PC-9 (cell line): Measurements from ENCODE around the gene PDE10A. TPM values are rescaled to one million over a fixed set of nuclear protein-coding genes. Genes with fewer than 3 reads are reported as not detected.
"Not testable (repeated sequence)": the region's sequence is repeated elsewhere in the genome, so short reads cannot be mapped to it uniquely, and the experiment has no call there.

Source experiments
- BruUV-seq: library from RNA; stranded (reverse); fragments of 400-500 nt; replicated peaks from 2 replicates; lab custom pipeline; 2021; lab: Mats Ljungman, UMichigan
- CTCF ChIA-PET: fragments of 300-600 bp; sonication (Branson Sonifier 250); formaldehyde crosslinking; loops from one replicate; lab custom pipeline; 2022; ENCODE audit warnings: antibody characterized with exemption; lab: Charles Lee
- POLR2A ChIA-PET: fragments of 300-600 bp; sonication (Branson Sonifier 250); formaldehyde crosslinking; loops from one replicate; lab custom pipeline; 2022; ENCODE audit warnings: antibody characterized with exemption; ENCODE audit not compliant: unreplicated experiment; lab: Charles Lee
- DNase-seq, 2 experiments: peaks; one replicate each; pipeline versions ENCODE4 v3.0.0 to v3.0.0-alpha.2; 2015 to 2022; ENCODE audit warnings: mixed read lengths in 1 of 2
- H2AFZ ChIP-seq: fragments of 200-600 bp; sonication (generic); 2 replicates; pipeline ENCODE4 v1.8.1; 2017; ENCODE audit warnings: antibody characterized with exemption
- H3F3A ChIP-seq: fragments of 200-600 bp; sonication (generic); 2 replicates; pipeline ENCODE4 v1.8.1; 2017; ENCODE audit warnings: antibody characterized with exemption, mild to moderate bottlenecking, low read depth; ENCODE audit not compliant: insufficient read depth
- H3K27ac ChIP-seq: fragments of 200-600 bp; sonication (generic); 2 replicates; pipeline ENCODE4 v1.6.1; 2016; ENCODE audit warnings: mixed run types
- H3K27me3 ChIP-seq: fragments of 200-600 bp; sonication (generic); 2 replicates; pipeline ENCODE4 v1.6.1; 2016; ENCODE audit warnings: low read depth, mixed run types; ENCODE audit not compliant: insufficient read depth
- H3K36me3 ChIP-seq: fragments of 200-600 bp; sonication (generic); 2 replicates; pipeline ENCODE4 v1.6.1; 2016; ENCODE audit warnings: low read depth, mixed run types
- H3K4me1 ChIP-seq: fragments of 200-600 bp; sonication (generic); replicated peaks from 2 replicates; pipeline ENCODE4 v1.6.1; 2016; ENCODE audit warnings: mixed run types; ENCODE audit not compliant: insufficient read depth
- H3K4me2 ChIP-seq: fragments of 200-600 bp; sonication (generic); 2 replicates; pipeline ENCODE4 v1.6.1; 2017; ENCODE audit warnings: mixed run types
- H3K4me3 ChIP-seq: fragments of 200-600 bp; sonication (generic); 2 replicates; pipeline ENCODE4 v1.6.1; 2016; ENCODE audit warnings: mixed run types
- H3K79me2 ChIP-seq: fragments of 200-600 bp; sonication (generic); 2 replicates; pipeline ENCODE4 v1.6.1; 2017; ENCODE audit warnings: low read depth, mixed run types
- H3K9me2 ChIP-seq: fragments of 200-600 bp; sonication (generic); 2 replicates; pipeline ENCODE4 v1.8.1; 2017; ENCODE audit warnings: mild to moderate bottlenecking; ENCODE audit not compliant: insufficient read depth
- H3K9me3 ChIP-seq: fragments of 200-600 bp; sonication (generic); 2 replicates; pipeline ENCODE4 v1.8.1; 2016; ENCODE audit warnings: low read depth; ENCODE audit not compliant: insufficient read depth
- H4K20me1 ChIP-seq: fragments of 200-600 bp; sonication (generic); 2 replicates; pipeline ENCODE4 v1.8.1; 2017; ENCODE audit not compliant: insufficient read depth
- EZH2 ChIP-seq: fragments of 200-600 bp; sonication (generic); IDR thresholded peaks from 2 replicates; pipeline ENCODE4 v1.8.0; 2017; ENCODE audit warnings: antibody characterized with exemption, low read depth
- intact Hi-C: fragments of 100-400 bp; cut with micrococcal nuclease; formaldehyde crosslinking; loops from one replicate; pipeline ENCODE4 v1.10.0; 2022; ENCODE audit not compliant: unreplicated experiment
- total RNA-seq: library from RNA; stranded (reverse); gene quantifications from 2 replicates; pipeline ENCODE4 v1.2.3, GENCODE V29; 2021
- TF ChIP-seq, protein P1 (sequence below): fragments of 200-600 bp; sonication (generic); conservative IDR thresholded peaks from 2 replicates; pipeline ENCODE4 v1.6.1; 2017; ENCODE audit warnings: mixed run types, antibody characterized with exemption, mild to moderate bottlenecking, moderate library complexity

The PDE10A gene
- total RNA-seq, 1 experiment from 2014 or later, result not detected

DNA sequence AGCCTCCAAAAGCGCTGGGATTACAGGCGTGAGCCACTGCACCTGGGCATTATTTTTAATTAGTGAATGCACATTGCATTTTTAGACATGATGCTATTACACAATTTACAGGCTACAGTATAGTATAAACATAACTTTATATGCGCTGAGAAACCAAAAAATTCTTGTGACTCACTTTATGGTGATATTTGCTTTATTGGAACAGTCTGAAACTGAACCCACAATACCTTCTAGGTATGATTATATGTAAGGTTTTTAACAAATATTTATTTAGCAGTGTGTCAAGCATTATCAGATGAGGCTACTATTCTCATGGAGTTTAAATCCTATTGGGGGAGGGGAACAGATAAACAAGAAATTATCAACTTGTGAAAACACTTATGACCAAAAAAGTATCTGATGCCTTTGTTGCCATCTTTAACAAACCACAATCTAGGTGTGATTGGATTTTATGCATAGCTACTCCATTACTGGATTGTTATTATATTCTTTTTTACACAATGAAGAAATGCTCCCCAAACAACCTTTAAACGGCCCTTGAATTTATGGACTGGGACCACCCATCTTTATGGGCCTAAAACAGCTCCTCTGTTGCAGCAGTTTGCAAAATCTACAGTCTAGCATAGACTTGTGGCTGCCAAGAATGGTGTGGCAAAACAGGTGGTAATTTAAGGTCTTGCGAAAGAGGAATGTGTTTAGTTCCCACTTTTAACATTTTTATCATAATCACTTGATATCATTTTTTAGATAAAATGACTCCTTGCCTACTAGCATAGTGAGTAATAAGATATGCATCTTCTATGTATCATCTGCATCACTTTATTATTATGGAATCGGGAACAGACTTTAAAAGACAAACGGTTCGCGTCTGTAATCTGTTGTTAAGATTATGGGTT, 194.5 kb downstream of the PDE10A start:
- no TSS peak for BruUV-seq
- peak in 1 of 2 experiments; percentile 35 for DNase-seq
- Histone ChIP-seq H3K36me3 (no peaks in the 10 kb centered on the region), H3F3A (no peaks in the 10 kb centered on the region), H3K79me2 (no peaks in the 10 kb centered on the region), H3K9me2 (no peaks in the 10 kb centered on the region), H4K20me1 (no peaks in the 10 kb centered on the region), H3K9me3 (peaks cover 3% of the 10 kb centered on the region; the same call in 1 of the 2 replicates), H3K27me3 (peaks cover 25% of the 10 kb centered on the region; the same call in 1 of the 2 replicates), H3K4me3 (no peak overlapping the region), H2AFZ (no peak overlapping the region), H3K4me1 (0 out of 2 replicates have a peak, but pooled peaks cover 12% of the 10 kb centered on the region), H3K4me2 (peak overlapping the region; percentile 24; the same call in 1 of the 2 replicates), H3K27ac (no peak overlapping the region)
- CTCF ChIA-PET, result no interaction called here
- TF ChIP-seq, protein P1, sequence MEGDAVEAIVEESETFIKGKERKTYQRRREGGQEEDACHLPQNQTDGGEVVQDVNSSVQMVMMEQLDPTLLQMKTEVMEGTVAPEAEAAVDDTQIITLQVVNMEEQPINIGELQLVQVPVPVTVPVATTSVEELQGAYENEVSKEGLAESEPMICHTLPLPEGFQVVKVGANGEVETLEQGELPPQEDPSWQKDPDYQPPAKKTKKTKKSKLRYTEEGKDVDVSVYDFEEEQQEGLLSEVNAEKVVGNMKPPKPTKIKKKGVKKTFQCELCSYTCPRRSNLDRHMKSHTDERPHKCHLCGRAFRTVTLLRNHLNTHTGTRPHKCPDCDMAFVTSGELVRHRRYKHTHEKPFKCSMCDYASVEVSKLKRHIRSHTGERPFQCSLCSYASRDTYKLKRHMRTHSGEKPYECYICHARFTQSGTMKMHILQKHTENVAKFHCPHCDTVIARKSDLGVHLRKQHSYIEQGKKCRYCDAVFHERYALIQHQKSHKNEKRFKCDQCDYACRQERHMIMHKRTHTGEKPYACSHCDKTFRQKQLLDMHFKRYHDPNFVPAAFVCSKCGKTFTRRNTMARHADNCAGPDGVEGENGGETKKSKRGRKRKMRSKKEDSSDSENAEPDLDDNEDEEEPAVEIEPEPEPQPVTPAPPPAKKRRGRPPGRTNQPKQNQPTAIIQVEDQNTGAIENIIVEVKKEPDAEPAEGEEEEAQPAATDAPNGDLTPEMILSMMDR, result no peak
- no peak for TF ChIP-seq EZH2
- intact Hi-C loops, result no loop called here
- POLR2A ChIA-PET, result no interaction called here

DNA sequence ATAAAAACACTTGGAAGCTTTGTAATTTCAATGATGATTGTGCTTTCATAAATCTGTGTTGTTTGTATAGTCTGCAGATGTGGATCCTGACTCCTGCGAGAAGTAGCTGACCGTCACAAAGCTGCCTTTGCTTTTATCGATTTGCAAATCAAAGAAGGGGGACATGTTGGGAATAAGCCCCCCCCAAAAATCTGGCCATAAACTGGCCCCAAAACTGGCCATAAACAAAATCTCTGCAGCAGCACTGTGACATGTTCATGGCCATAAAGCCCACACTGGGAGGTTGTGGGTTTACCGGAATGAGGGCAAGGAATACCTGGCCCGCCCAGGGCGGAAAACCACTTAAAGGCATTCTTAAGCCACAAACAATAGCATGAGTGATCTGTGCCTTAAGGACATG, 199.5 kb downstream of the PDE10A start:
- H3K4me1 ChIP-seq, H3K9me2 ChIP-seq, H3K27ac ChIP-seq, H3K9me3 ChIP-seq, H4K20me1 ChIP-seq, H3K4me2 ChIP-seq, POLR2A ChIA-PET, H2AFZ ChIP-seq, CTCF ChIA-PET, DNase-seq, intact Hi-C loops, H3F3A ChIP-seq, H3K79me2 ChIP-seq, H3K4me3 ChIP-seq, BruUV-seq, H3K36me3 ChIP-seq: not testable (repeated sequence)
- H3K27me3 ChIP-seq, result peaks cover 16% of the 10 kb centered on the region

DNA sequence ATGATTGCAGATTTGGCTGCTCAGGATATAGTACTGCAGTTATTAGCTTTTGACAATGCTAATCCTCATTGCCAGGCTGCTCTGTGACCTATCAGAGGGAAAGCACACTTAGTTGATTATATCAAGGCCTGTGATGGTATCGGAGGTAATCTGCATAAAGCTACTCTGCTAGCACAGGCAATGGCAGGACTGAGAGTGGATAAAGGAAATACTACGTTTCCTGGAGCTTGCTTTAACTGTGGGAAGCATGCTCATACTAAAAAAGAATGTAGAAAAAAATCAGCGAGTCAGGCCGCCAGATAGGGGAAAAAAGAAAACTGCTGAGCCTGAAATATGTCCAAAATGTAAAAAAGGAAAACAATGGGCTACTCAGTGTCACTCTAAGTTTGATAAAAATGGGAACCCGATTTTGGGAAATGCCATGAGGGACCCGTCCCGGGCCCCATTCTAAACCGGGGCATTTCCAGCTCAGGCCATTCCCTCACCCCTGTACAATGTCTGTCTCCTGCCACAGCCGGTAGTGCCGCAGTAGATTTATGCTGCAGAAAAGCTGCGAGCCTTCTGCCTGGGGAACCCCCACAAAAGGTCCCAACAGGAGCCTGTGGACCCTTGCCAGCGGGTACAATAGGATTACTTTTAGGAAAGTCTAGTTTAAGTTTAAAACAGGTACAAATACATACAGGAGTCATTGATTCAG, 203.3 kb downstream of the PDE10A start:
- H3K27me3 ChIP-seq, result peaks cover 17% of the 10 kb centered on the region
- H3K4me3 ChIP-seq, H3K79me2 ChIP-seq, CTCF ChIA-PET, DNase-seq, H3K9me3 ChIP-seq, H3F3A ChIP-seq, H3K4me1 ChIP-seq, H3K27ac ChIP-seq, intact Hi-C loops, POLR2A ChIA-PET, H3K36me3 ChIP-seq, H4K20me1 ChIP-seq, H3K4me2 ChIP-seq, H3K9me2 ChIP-seq, H2AFZ ChIP-seq, BruUV-seq: not testable (repeated sequence)

DNA sequence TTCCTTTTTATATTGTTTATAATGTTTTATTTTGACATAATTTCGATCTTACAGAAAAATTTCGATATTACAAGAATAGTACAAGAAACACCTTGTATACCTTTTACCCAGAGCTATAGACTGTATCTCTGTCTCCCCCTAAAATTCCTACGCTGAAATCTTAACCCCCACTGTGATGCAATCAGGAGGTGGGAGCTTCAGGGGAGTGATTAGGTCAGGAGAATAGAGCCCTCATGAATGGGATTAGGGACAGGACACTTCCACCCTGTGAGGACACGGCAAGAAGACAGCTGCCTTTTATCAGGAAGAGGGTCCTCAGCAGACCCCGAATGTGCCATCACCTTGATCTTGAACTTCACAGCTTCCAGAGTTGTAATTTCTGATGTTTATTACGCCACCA, 204.9 kb downstream of the PDE10A start:
- no peaks in the 10 kb centered on the region for H3F3A ChIP-seq
- H3K4me3 ChIP-seq, result no peak overlapping the region
- no peak overlapping the region for H2AFZ ChIP-seq
- no peaks in the 10 kb centered on the region for H3K4me1 ChIP-seq
- no peak overlapping the region for H3K4me2 ChIP-seq
- no peaks in the 10 kb centered on the region for H3K9me3 ChIP-seq
- no peaks in the 10 kb centered on the region for H3K36me3 ChIP-seq
- BruUV-seq, result no TSS peak
- H3K27me3 ChIP-seq, result peaks cover 17% of the 10 kb centered on the region
- no peaks in the 10 kb centered on the region for H4K20me1 ChIP-seq
- H3K27ac ChIP-seq, result no peak overlapping the region
- intact Hi-C loops, result no loop called here
- ChIA-PET CTCF (no interaction called here), POLR2A (no interaction called here)
- H3K79me2 ChIP-seq, result no peaks in the 10 kb centered on the region
- TF ChIP-seq EZH2, result no peak
- TF ChIP-seq, protein P1, result no peak
- H3K9me2 ChIP-seq, result no peaks in the 10 kb centered on the region
- DNase-seq, result no peak
